HUES6 (cell line): Measurements from ENCODE around the gene SCTR.

Source experiments
- H3K27ac ChIP-seq: 2 replicates; pipeline ENCODE4 v1.7.0; 2013; ENCODE audit warnings: low read depth, mild to moderate bottlenecking, low read length, inconsistent platforms
- H3K27me3 ChIP-seq: 2 replicates; pipeline ENCODE4 v1.6.1; 2013; ENCODE audit warnings: low read length; ENCODE audit not compliant: control insufficient read depth, insufficient read depth
- H3K36me3 ChIP-seq: 2 replicates; pipeline ENCODE4 v1.6.1; 2013; ENCODE audit warnings: low read length; ENCODE audit not compliant: control insufficient read depth, insufficient read depth
- H3K4me1 ChIP-seq: 2 replicates; pipeline ENCODE4 v1.6.1; 2013; ENCODE audit warnings: low read length; ENCODE audit not compliant: control insufficient read depth, insufficient read depth
- H3K4me3 ChIP-seq: 2 replicates; pipeline ENCODE4 v1.5.1; 2013; ENCODE audit warnings: low read depth, low read length
- H3K9ac ChIP-seq: one replicate; pipeline ENCODE4 v1.6.1; 2013; ENCODE audit warnings: mild to moderate bottlenecking, low read length
- H3K9me3 ChIP-seq: 2 replicates; pipeline ENCODE4 v1.6.1; 2013; ENCODE audit warnings: low read depth, low read length; ENCODE audit not compliant: control insufficient read depth, insufficient read depth

The SCTR gene

GRCh38 chr2:119486886-119487285 lies 37.4 kb downstream of the SCTR start:
- Histone ChIP-seq H3K27ac (no peak overlapping the region), H3K4me1 (peaks cover 24% of the 10 kb centered on the region), H3K27me3 (no peaks in the 10 kb centered on the region), H3K4me3 (no peak overlapping the region), H3K36me3 (no peaks in the 10 kb centered on the region), H3K9ac (no peak overlapping the region), H3K9me3 (no peaks in the 10 kb centered on the region)

- Histone ChIP-seq H3K9me3 (no peaks in the 10 kb centered on the region), H3K4me3 (no peak overlapping the region), H3K27ac (no peak overlapping the region), H3K4me1 (peaks cover 21% of the 10 kb centered on the region; the same call in 1 of the 2 replicates), H3K27me3 (no peaks in the 10 kb centered on the region), H3K9ac (no peak overlapping the region), H3K36me3 (no peaks in the 10 kb centered on the region)
These were observed 38.0 kb downstream of the SCTR start for GRCh38 chr2:119486196-119486827.

- Histone ChIP-seq H3K27me3 (no peaks in the 10 kb centered on the region), H3K36me3 (no peaks in the 10 kb centered on the region), H3K27ac (no peak overlapping the region), H3K9me3 (no peaks in the 10 kb centered on the region), H3K4me3 (no peak overlapping the region), H3K9ac (no peak overlapping the region), H3K4me1 (peaks cover 21% of the 10 kb centered on the region; the same call in 1 of the 2 replicates)
These were observed 38.8 kb downstream of the SCTR start for GRCh38 chr2:119485336-119486110.

- H3K4me1 ChIP-seq, result peaks cover 21% of the 10 kb centered on the region; the same call in 1 of the 2 replicates
- no peaks in the 10 kb centered on the region for H3K27me3 ChIP-seq
- H3K9ac ChIP-seq, result no peak overlapping the region
- no peak overlapping the region for H3K4me3 ChIP-seq
- H3K9me3 ChIP-seq, result no peaks in the 10 kb centered on the region
- no peak overlapping the region for H3K27ac ChIP-seq
- H3K36me3 ChIP-seq, result no peaks in the 10 kb centered on the region
These were observed 39.4 kb downstream of the SCTR start for GRCh38 chr2:119484834-119485233.

GRCh38 chr2:119483896-119484718 lies 40.2 kb downstream of the SCTR start:
- Histone ChIP-seq H3K9ac (no peak overlapping the region), H3K27ac (no peak overlapping the region), H3K4me1 (peaks cover 18% of the 10 kb centered on the region; the same call in 1 of the 2 replicates), H3K4me3 (no peak overlapping the region), H3K27me3 (no peaks in the 10 kb centered on the region), H3K36me3 (no peaks in the 10 kb centered on the region), H3K9me3 (no peaks in the 10 kb centered on the region)

GRCh38 chr2:119483395-119483753 lies 40.9 kb downstream of the SCTR start:
- no peaks in the 10 kb centered on the region for H3K36me3 ChIP-seq

GRCh38 chr2:119482481-119483394 lies 41.5 kb downstream of the SCTR start:
- Histone ChIP-seq H3K9me3 (no peaks in the 10 kb centered on the region), H3K36me3 (no peaks in the 10 kb centered on the region), H3K4me3 (no peak overlapping the region), H3K27me3 (no peaks in the 10 kb centered on the region), H3K9ac (no peak overlapping the region), H3K27ac (no peak overlapping the region), H3K4me1 (peaks cover 14% of the 10 kb centered on the region; the same call in 1 of the 2 replicates)

More at GRCh38 chr2:119483395-119483753, 40.9 kb downstream of the SCTR start:
- H3K9ac ChIP-seq, result no peak overlapping the region
- no peaks in the 10 kb centered on the region for H3K9me3 ChIP-seq
- H3K4me3 ChIP-seq, result no peak overlapping the region
- H3K27ac ChIP-seq, result no peak overlapping the region
- peaks cover 18% of the 10 kb centered on the region; the same call in 1 of the 2 replicates for H3K4me1 ChIP-seq
- no peaks in the 10 kb centered on the region for H3K27me3 ChIP-seq

GRCh38 chr2:119481501-119482455 lies 42.5 kb downstream of the SCTR start:
- no peak overlapping the region for H3K9ac ChIP-seq

GRCh38 chr2:119480718-119481142 lies 43.6 kb downstream of the SCTR start:
- Histone ChIP-seq H3K9ac (no peak overlapping the region), H3K27ac (no peak overlapping the region), H3K4me3 (no peak overlapping the region), H3K36me3 (no peaks in the 10 kb centered on the region), H3K27me3 (no peaks in the 10 kb centered on the region), H3K9me3 (no peaks in the 10 kb centered on the region), H3K4me1 (peaks cover 12% of the 10 kb centered on the region; the same call in 1 of the 2 replicates)

More at GRCh38 chr2:119481501-119482455, 42.5 kb downstream of the SCTR start:
- no peaks in the 10 kb centered on the region for H3K9me3 ChIP-seq
- no peak overlapping the region for H3K27ac ChIP-seq
- H3K4me3 ChIP-seq, result no peak overlapping the region
- H3K36me3 ChIP-seq, result no peaks in the 10 kb centered on the region
- H3K4me1 ChIP-seq, result peaks cover 10% of the 10 kb centered on the region; the same call in 1 of the 2 replicates
- no peaks in the 10 kb centered on the region for H3K27me3 ChIP-seq
